A673 (cell line): ENCODE measurements around the gene DLG5. TPM values are rescaled to one million over a fixed set of nuclear protein-coding genes. Genes with fewer than 3 reads are reported as not detected.

Source experiments
- BruUV-seq: library from RNA; stranded (reverse); fragments of 400-500 nt; replicated peaks from 2 replicates; lab custom pipeline; 2021; lab: Mats Ljungman, UMichigan
- CTCF ChIA-PET: fragments of 300-600 bp; sonication (Branson Sonifier 250); formaldehyde crosslinking; loops from one replicate; lab custom pipeline; 2022; ENCODE audit warnings: antibody characterized with exemption; lab: Charles Lee
- POLR2A ChIA-PET: fragments of 300-600 bp; sonication (Branson Sonifier 250); formaldehyde crosslinking; loops from one replicate; lab custom pipeline; 2022; ENCODE audit warnings: antibody characterized with exemption; ENCODE audit not compliant: low non-redundant PET; lab: Charles Lee
- DNase-seq: peaks from one replicate; pipeline ENCODE4 v3.0.0-alpha.2; 2015; ENCODE audit warnings: low spot score
- H3K27ac ChIP-seq: fragments of 200-600 bp; sonication (generic); 2 replicates; pipeline ENCODE4 v1.5.1; 2016; ENCODE audit warnings: mixed run types, low read depth, mild to moderate bottlenecking, mixed read lengths, antibody characterized with exemption, low read length; ENCODE audit not compliant: poor library complexity, severe bottlenecking
- H3K27me3 ChIP-seq: fragments of 200-600 bp; sonication (generic); replicated peaks from 2 replicates; pipeline ENCODE4 v1.6.1; 2017; ENCODE audit warnings: mixed run types, low read depth, mild to moderate bottlenecking, mixed read lengths, antibody characterized with exemption, low read length; ENCODE audit not compliant: insufficient read depth, poor library complexity
- H3K36me3 ChIP-seq: fragments of 200-600 bp; sonication (generic); 2 replicates; pipeline ENCODE4 v1.6.1; 2016; ENCODE audit warnings: mixed run types, mild to moderate bottlenecking, mixed read lengths, antibody characterized with exemption, low read length; ENCODE audit not compliant: insufficient read depth, poor library complexity, severe bottlenecking
- H3K4me1 ChIP-seq: fragments of 200-600 bp; sonication (generic); 2 replicates; pipeline ENCODE4 v1.6.1; 2017; ENCODE audit warnings: mixed run types, mild to moderate bottlenecking, mixed read lengths, antibody characterized with exemption, low read length; ENCODE audit not compliant: insufficient read depth, poor library complexity, severe bottlenecking
- H3K4me3 ChIP-seq: fragments of 200-600 bp; sonication (generic); 2 replicates; pipeline ENCODE4 v1.5.1; 2016; ENCODE audit warnings: low read depth, mixed run types, mild to moderate bottlenecking, mixed read lengths, low read length; ENCODE audit not compliant: poor library complexity, severe bottlenecking
- H3K9me3 ChIP-seq: fragments of 200-600 bp; sonication (generic); 2 replicates; pipeline ENCODE4 v1.6.1; 2016; ENCODE audit warnings: mixed run types, low read depth, mild to moderate bottlenecking, mixed read lengths, antibody characterized with exemption, low read length; ENCODE audit not compliant: poor library complexity, severe bottlenecking
- EZH2 ChIP-seq: fragments of 200-600 bp; sonication (generic); IDR thresholded peaks from 2 replicates; pipeline ENCODE4 v1.6.1; 2017; ENCODE audit warnings: borderline replicate concordance, low read depth, mild to moderate bottlenecking, mixed read lengths, antibody characterized with exemption, low read length; ENCODE audit not compliant: poor library complexity, severe bottlenecking
- intact Hi-C: fragments of 100-400 bp; cut with micrococcal nuclease; formaldehyde crosslinking; loops from one replicate; pipeline ENCODE4 v1.10.0; 2022; ENCODE audit not compliant: unreplicated experiment
- total RNA-seq: library from RNA; stranded (reverse); gene quantifications from 2 replicates; pipeline ENCODE4 v1.2.3, GENCODE V29; 2021
- TF ChIP-seq, protein P1 (sequence below): fragments of 300-800, 200-600 bp; sonication (generic); conservative IDR thresholded peaks from 2 replicates; pipeline ENCODE4 v1.5.1; 2017; ENCODE audit warnings: low read depth, mild to moderate bottlenecking, antibody characterized with exemption, low read length, moderate library complexity, mixed read lengths

The DLG5 gene
- total RNA-seq, 1 experiment from 2014 or later = 44.0 TPM

DNA sequence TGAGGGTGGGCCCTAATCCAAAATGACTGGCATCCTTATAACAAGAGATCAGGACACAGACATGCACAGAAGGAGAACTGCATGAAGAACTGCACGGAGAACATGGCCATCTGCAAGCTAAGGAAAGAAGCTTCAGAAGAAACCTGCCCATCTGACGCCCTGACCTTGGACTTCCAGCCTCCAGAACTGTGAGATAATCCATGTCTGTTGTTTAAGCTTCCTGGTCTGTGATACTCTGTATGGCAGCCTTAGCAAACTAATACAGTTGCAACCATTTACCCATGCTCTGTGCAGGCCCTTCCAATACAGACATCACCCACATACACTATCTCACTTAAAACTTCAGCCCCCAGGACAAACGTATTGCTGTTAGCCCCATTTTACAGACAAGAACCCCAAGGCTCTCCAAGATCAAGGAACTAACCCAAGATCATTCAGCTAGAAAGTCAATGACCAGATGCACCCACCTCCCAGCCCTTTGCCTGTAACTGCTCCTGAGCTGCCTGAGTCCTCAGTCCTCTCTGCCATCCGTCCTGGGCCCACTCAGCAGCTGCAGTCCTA is 39.7 kb downstream of the DLG5 start:
- intact Hi-C loops = no loop called here
- CTCF ChIA-PET = no interaction called here
- TF ChIP-seq EZH2 = no peak
- TF ChIP-seq, protein P1, sequence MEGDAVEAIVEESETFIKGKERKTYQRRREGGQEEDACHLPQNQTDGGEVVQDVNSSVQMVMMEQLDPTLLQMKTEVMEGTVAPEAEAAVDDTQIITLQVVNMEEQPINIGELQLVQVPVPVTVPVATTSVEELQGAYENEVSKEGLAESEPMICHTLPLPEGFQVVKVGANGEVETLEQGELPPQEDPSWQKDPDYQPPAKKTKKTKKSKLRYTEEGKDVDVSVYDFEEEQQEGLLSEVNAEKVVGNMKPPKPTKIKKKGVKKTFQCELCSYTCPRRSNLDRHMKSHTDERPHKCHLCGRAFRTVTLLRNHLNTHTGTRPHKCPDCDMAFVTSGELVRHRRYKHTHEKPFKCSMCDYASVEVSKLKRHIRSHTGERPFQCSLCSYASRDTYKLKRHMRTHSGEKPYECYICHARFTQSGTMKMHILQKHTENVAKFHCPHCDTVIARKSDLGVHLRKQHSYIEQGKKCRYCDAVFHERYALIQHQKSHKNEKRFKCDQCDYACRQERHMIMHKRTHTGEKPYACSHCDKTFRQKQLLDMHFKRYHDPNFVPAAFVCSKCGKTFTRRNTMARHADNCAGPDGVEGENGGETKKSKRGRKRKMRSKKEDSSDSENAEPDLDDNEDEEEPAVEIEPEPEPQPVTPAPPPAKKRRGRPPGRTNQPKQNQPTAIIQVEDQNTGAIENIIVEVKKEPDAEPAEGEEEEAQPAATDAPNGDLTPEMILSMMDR = no peak
- DNase-seq = no peak
- BruUV-seq = no TSS peak
- POLR2A ChIA-PET = no interaction called here
- Histone ChIP-seq H3K27ac (no peak overlapping the region), H3K9me3 (no peaks in the 10 kb centered on the region), H3K27me3 (no peaks in the 10 kb centered on the region), H3K36me3 (no peaks in the 10 kb centered on the region), H3K4me1 (peaks cover 29% of the 10 kb centered on the region), H3K4me3 (no peak overlapping the region)

DNA sequence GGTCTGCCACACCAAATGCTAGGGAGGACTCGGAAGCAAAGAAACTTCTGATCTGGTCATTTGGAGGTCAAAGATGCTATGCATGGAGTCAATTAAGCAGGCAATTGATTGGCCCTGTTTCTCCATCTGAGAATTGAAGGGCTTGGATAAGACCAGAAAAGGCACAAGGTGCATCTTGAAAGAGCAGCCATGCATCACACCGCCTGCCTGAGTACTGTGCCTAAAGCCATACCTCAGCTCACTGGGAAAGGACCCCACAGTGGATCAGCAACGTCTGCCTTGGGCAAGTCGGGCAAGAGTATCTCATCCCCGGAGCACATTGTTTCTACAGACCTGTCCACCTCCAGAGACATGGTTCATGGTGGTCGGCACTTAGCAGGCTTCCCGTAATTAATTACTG is 42.4 kb downstream of the DLG5 start:
- Histone ChIP-seq H3K4me1 (peaks cover 22% of the 10 kb centered on the region), H3K27ac (no peak overlapping the region), H3K27me3 (no peaks in the 10 kb centered on the region), H3K9me3 (no peaks in the 10 kb centered on the region), H3K36me3 (no peaks in the 10 kb centered on the region), H3K4me3 (no peak overlapping the region)
- TF ChIP-seq, protein P1 = no peak
- TF ChIP-seq EZH2 = no peak
- ChIA-PET CTCF (no interaction called here), POLR2A (no interaction called here)
- no peak for DNase-seq
- intact Hi-C loops = no loop called here
- no TSS peak for BruUV-seq

DNA sequence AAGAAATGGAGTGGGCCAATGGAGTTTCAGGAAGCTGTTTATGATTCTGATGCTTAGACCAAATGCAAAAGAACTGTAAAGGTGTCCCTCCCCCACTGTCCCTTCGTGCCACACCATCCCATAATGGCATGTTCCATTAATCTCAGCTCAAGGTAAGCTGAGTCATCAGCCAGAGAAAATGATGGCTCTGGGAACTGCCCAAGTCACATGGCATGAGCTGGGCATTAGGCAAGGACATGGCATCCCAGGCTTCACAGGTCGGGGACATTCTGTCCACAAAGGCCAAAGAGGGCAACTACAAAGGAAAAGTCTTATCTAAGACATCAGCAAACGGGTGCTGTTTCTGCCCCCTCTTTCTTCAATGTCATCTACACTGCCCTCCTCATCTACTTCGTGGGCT is 44.9 kb downstream of the DLG5 start:
- no peak overlapping the region for H3K4me3 ChIP-seq
- H3K4me1 ChIP-seq = peaks cover 21% of the 10 kb centered on the region
- H3K27me3 ChIP-seq = no peaks in the 10 kb centered on the region
- ChIA-PET CTCF (no interaction called here), POLR2A (no interaction called here)
- TF ChIP-seq EZH2 = no peak
- TF ChIP-seq, protein P1 = no peak
- H3K9me3 ChIP-seq = no peaks in the 10 kb centered on the region
- BruUV-seq = no TSS peak
- DNase-seq = no peak
- intact Hi-C loops = no loop called here
- no peak overlapping the region for H3K27ac ChIP-seq
- no peaks in the 10 kb centered on the region for H3K36me3 ChIP-seq
